ENCODE results near the gene THOC2.
"Not testable (repeated sequence)": the region's sequence is repeated elsewhere in the genome, so short reads cannot be mapped to it uniquely, and the experiment has no call there.

THOC2 gene

DNA sequence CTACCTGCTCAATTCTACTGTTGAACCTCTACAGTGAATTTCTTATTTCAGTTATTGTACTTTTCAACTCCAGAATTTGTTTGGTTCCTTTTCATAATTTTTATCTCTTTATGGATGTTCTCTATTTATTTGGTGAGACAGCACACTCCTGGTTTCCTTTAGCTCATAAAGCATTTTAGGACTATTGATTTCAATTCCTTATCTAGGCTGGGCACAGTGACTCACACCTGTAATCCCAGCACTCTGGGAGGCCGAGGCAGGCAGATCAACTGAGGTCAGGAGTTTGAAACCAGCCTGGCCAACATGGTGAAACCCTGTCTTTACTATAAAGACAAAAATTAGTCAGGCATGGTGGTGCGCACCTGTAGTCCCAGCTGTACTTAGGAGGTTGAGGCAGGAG, 57.7 kb downstream of the THOC2 start:
- in situ Hi-C loops (cut with MboI; ENCODE audit: low sequenced_read_pairs), result no loop called here

DNA sequence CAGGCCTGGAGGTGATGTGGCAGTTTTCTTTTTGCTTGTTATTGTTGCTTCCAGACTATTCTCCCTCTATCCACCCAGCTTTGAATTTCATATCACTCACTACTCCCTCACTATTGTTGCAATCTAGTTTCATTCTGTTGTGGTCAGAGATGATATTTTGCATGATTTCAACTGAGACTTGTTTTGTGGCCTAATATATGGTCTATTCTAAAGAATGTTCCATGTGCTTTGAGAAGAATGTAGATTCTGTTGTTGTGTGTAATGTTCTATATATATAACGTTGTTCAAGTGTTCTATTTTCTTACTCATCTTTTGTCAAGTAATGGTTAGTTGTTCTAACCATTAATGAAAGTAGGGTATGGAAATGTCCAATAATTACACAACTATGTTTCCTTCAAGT, 59.0 kb downstream of the THOC2 start:
- in situ Hi-C loops (cut with MboI; ENCODE audit: low sequenced_read_pairs), result no loop called here

DNA sequence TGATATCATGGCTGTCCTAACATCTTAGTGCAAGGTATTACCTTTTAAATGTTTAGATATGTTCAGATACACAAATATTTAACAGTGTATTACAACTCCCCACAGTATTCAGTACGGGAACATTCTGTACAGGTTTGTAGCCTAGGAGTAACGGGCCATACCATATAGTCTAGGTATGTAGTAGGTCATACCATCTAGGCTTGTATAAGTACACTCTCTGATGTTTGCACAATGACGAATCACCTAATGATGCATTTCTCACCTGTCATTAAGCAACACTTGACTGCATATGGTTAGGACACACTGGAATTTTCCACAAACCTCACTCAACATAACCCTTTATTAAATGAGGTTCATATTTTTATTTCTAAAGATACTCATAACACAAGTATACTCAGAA, 67.7 kb downstream of the THOC2 start:
- in situ Hi-C loops (cut with MboI; ENCODE audit: low sequenced_read_pairs), result no loop called here

DNA sequence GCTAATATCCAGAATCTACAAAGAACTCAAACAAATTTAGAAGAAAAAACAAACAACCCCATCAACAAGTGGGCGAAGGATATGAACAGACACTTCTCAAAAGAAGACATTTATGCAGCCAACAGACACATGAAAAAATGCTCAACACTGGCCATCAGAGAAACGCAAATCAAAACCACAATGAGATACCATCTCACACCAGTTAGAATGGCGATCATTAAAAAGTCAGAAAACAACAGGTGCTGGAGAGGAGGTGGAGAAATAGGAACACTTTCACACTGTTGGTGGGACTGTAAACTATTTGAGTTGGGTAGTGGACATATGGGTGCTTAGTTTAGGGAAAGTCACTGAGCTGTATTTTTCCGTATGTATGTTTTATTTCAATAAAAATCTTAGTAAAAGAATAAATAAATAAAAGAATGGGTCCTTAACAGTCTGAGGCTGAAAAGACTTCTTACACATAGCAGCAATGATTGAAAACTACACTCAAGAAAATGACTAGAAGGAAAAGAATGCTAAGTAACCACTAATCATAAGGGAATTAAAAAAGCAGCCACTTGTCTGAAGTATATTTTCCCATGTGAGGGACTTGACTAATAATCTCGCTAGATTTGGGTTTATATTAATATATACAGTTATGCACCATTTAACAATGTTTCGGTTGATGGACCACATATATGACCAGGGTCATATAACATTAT, 68.2 kb downstream of the THOC2 start:
- in situ Hi-C loops (cut with MboI; ENCODE audit: low sequenced_read_pairs), result not testable (repeated sequence)

DNA sequence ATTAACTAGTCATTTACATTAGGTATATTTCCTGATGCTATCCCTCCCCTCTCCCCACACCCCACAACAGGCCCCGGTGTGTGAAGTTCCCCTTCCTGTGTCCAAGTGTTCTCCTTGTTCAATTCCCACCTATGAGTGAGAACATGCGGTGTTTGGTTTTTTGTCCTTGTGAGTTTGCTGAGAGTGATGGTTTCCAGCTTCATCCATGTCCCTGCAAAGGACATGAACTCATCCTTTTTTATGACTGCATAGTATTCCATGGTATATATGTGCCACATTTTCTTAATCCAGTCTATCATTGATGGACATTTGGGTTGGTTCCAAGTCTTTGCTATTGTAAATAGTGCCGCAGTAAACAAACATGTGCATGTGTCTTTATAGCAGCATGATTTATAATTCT, 69.1 kb downstream of the THOC2 start:
- in situ Hi-C loops (cut with MboI; ENCODE audit: low sequenced_read_pairs), result not testable (repeated sequence)

DNA sequence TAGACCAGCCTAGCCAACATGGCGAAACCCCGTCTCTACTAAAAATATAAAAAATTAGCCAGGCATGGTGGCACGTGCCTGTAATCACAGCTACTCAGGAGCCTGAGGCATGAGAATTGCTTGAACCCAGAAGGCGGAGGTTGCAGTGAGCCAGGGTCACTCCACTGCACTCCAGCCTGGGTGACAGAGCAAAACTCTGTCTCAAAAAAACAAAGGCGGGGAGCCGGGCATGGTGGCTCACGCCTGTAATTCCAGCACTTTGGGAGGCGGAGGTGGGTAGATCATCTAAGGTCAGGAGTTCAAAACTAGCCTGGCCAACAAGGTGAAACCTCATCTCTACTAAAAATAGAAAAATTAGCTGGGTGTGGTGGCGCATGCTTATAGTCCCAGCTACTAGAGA, 76.3 kb downstream of the THOC2 start:
- in situ Hi-C loops (cut with MboI; ENCODE audit: low sequenced_read_pairs), result not testable (repeated sequence)

DNA sequence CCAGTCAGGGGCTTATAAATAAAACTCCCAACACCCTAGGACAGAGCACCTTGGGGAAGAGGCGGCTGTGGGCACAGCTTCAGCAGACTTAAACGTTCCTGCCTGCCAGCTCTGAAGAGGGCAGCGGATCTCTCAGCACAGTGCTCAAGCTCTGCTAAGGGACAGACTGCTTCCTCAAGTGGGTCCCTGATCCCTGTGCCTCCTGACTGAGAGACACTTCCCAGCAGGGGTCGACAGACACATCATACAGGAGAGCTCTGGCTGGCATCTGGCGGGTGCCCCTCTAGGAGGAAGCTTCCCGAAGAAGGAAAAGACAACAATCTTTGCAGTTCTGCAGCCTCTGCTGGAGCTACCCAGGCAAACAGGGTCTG, 84.1 kb downstream of the THOC2 start:
- in situ Hi-C loops (cut with MboI; ENCODE audit: low sequenced_read_pairs), result not testable (repeated sequence)

DNA sequence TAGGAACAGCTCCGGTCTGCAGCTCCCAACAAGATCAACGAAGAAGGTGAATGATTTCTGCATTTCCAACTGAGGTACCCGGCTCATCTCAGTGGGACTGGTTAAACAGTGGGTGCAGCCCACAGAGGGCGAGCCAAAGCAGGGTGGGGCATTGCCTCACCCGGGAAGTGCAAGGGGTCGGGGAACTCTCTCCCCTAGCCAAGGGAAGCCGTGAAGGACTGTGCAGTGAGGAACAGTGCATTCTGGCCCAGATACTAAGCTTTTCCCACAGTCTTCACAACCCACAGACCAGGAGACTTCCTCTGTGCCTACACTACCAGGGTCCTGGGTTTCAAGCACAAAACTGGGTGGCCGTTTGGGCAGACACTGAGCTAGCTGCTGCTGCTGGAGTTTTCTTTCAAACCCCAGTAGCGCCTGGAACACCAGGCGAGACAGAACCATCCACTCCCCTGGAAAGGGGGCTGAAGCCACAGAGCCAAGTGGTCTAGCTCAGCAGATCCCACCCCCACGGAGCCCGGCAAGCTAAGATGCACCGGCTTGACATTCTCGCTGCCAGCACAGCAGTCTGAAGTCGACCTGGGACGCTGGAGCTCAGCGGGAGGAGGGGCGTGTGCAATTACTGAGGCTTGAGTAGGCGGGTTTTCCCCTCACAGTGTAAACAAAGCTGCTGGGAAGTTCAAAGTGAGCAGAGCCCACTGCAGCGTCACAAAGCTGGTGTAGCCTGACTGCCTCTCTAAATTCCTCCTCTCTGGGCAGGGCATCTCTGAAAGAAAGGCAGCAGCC, 84.6 kb downstream of the THOC2 start:
- in situ Hi-C loops (cut with MboI; ENCODE audit: low sequenced_read_pairs), result no loop called here

DNA sequence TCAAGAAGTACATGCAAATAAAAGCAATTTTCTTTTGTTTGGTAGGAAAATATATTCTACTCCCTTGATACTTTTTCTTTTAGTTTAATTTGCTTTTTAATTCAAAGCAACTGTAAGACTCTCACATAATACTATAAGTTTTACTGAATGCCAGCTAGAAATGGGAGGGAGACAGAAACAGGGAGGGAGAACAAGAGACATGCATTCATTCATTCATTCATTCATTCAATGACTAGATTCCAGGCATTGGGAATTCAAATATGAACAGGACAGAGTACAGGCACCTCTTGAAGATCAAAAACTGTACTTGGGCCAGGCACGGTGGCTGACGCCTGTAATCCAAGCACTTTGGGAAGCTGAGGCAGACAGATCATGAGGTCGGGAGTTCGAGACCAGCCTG, 85.6 kb downstream of the THOC2 start:
- in situ Hi-C loops (cut with MboI; ENCODE audit: low sequenced_read_pairs), result no loop called here

DNA sequence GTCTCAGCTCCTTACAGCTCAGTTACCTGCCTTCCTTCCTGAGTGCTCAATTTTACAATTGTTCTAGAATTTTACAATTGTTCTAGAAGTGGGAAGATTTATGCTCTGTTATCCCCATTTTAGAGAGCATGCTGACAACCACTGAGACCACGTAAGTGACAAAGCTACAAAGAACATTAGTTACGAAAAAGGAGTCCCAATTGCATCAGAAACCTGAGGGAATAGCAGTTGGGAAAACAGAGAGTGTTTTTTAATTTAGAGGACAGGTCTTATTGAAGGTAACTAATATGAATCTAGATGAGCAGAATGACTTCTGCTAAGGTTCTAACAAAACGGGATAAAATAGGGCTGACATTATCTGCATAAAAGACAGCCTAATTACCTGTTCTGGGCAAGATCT, 103.3 kb downstream of the THOC2 start:
- in situ Hi-C loops (cut with MboI; ENCODE audit: low sequenced_read_pairs), result no loop called here

DNA sequence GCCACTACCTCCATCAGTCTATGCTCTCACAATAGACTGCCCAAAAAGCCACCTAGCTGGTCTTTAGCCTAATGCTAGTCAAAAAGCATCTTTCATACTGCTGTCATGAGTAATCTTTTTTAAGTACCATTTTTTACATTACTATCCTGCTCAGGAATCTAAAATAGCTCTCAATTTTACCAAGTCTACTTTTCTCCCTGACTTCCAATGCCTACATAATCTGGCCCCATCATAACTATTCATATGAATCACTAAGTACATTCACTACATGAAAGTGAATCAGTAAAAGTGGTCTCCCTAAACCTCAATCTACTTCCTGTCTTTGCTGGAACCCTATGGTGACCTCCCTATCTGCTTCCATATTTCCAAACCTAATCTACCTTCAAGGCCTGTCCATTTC, 105.9 kb downstream of the THOC2 start:
- in situ Hi-C loops (cut with MboI; ENCODE audit: low sequenced_read_pairs), result no loop called here

DNA sequence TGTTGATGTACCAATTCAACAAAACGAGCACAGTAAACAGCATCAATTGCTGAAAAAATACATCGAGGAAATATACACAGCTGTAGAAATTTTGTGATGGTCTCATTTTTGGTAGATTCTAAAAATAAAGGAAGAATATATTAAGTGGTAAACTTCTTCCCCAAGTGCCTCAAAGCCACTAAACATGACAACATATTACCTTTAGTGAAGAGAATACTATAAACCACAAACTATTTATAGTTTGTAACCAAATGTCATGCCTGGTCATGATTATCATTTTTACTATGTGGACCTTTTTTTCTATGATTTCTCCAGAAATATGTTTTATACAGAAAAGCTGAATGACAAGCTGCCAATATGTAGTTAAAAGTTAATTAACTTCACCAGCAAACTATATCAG, 106.9 kb downstream of the THOC2 start:
- in situ Hi-C loops (cut with MboI; ENCODE audit: low sequenced_read_pairs), result no loop called here

DNA sequence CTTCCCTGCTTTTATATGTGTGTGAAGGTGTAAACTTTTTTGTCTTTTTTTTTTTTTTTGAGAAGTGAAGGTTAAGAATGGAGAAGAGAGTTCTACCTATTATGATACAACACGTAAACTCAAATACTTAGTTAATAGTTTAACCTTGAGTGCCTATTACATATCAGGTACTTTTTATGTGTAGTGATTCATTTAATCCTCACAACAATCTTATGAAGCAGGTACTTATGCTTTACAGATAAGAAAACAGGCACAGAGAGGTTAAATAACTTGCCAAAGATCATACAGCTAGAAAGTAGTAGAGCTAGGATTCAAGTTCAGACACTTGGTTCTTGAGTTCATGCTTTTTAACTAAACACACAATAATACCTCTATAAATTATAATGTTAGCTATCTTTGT, 107.4 kb downstream of the THOC2 start:
- in situ Hi-C loops (cut with MboI; ENCODE audit: low sequenced_read_pairs), result no loop called here

DNA sequence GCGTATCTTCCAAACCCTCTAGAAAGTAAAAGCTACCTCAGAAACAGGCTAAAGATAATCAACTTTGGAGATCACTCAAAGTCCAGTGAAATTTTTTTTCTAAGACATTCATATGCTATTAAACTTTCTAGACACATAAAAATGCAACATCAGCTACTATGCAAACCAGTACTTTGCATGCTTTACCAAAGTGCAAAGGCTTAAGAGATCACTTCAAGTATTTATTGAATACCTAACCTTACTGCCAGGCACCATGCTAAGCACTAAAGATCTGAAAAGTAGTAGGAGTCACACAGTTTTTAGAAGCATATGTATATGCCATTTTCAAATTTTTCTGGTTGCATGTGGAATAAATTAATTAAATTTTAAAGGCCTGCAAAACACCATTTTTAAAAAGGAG, 115.8 kb downstream of the THOC2 start:
- in situ Hi-C loops (cut with MboI; ENCODE audit: low sequenced_read_pairs), result no loop called here

DNA sequence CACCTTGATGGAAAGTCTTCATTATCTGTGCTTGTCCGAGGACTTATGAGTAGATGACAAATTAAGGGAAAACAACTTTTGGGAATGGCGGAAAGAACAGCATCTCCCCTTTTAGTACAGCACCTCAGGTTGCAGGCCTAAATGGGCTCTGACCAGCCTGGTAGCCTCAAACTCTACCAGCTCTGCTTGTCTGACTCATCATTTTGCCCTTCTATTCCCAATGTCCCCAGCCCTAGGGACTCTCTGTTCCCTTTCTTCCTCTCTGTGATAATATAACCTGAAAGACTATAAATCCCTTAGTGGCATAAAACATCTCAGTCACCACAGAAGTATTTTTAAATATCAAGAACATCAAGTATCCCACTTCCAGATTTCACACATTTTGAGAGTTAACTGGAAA, 121.9 kb downstream of the THOC2 start:
- in situ Hi-C loops (cut with MboI; ENCODE audit: low sequenced_read_pairs), result no loop called here

DNA sequence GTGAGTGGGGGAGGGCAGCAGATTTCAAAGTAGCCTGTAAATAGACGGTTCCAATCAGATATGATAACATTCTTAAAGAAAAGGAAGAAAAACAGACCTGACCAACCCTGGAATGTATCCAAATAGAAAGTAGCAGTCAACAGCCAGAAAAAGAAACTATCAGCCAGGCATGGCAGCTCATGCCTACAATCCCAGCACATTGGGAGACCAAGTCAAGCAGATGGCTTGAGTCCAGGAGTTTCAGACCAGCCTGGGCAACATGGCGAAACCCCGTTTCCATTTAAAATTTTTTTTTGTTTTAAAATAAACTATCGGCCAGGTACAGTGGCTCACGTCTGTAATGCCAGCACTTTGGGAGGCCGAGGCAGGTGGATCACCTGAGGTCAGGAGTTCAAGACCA, 125.0 kb downstream of the THOC2 start:
- in situ Hi-C loops (cut with MboI; ENCODE audit: low sequenced_read_pairs), result no loop called here

DNA sequence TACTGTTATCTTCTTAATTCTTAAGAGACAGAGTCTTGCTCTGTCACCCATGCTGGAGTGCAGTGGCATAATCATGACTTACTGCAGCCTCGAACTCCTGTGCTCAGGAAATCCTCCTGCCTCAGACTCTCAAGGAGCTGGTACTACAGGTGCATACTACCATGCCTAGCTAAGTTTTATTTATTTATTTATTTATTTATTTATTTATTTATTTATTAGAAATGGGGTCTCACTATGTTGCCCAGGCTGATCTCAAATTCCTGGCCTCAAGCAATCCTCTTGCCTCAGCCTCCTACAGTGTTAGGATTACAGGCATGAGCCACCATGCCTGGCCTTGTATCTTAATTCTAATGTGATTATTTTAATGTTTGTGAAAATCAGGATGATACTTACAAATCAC, 125.6 kb downstream of the THOC2 start:
- in situ Hi-C loops (cut with MboI; ENCODE audit: low sequenced_read_pairs), result no loop called here

DNA sequence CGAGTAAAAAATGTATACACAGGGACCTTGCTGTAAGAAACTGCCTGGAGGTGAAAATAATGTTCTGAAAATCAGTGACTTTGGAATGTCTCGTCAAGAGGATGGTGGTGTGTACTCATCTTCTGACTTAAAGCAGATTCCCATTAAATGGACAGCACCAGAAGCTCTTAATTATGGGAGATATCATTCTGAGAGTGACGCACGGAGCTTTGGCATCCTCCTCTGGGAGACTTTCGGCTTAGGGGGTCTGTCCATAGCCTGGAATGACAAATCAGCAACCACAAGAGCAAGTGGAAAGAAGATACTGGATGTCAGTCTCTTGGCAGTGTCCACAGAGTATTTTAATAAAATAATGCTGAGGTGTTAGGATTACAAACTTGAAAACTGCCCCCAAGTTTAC, 129.4 kb downstream of the THOC2 start:
- in situ Hi-C loops (cut with MboI; ENCODE audit: low sequenced_read_pairs), result no loop called here

DNA sequence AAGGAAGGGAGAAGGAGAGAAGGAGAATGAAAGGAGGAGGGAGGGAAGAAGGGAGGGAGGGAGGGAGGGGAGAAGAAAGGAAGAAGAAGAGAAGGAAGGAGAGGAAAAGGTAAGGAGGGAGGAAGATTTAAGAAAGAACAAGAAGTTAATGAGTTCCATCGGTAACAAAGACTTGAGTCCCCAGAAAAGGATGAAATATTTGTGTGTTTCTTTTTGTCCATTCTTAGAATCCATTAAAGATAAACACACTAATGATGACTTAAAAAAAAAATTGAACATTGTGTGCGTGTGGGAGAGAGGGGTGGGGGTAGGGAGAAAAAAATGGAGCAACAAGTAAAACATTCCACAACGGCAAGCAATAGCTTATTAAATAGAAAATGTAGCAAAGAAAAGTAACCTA, 131.4 kb downstream of the THOC2 start:
- in situ Hi-C loops (cut with MboI; ENCODE audit: low sequenced_read_pairs), result no loop called here

DNA sequence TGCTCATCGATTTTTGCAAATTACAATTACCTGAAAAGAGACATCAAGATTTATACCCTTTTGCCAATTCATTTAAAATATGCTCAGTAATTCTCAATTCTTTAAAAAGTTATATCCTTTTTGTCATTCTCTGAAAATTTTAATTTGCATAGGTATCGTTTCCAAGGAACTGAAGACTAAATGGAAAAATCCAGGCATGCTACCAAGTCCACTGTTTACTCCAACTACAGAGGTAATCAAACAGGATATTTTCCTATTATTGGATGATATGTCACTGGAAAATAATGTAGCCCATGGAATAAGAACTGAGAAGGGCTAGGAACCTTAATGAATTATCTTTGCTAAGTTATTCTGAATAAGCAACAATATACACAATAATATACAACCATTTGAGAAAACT, 132.7 kb downstream of the THOC2 start:
- in situ Hi-C loops (cut with MboI; ENCODE audit: low sequenced_read_pairs), result no loop called here

DNA sequence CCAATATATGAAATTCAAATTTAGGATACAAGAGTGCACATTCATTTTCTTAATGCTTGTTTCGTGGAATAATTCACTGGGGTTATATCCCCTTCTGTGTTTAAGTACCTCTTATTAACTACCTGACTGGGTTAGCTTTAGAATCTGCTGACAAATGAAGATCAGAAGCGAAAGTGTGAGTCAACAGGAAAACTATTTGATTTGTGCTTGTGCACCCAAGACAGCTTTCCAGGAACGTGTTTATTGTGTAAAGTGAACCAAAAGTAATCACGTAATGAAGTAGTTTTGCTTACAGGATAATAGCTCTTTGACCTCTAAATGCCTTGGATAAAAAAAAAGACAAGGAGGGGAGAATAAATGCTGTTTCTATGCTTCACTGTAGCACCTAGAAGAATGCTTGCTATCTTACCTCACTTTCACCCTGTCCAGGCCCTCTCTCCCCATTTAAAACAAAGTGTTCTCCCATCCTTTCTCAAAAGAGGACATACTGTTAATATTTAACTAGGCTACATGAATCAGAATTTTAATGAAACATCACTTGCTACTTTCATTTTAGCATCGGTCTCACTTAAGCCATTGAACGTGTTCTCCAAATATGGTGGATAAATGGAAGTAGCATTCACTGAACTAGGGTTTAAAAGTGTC, 141.9 kb downstream of the THOC2 start:
- in situ Hi-C loops (cut with MboI; ENCODE audit: low sequenced_read_pairs), result no loop called here

DNA sequence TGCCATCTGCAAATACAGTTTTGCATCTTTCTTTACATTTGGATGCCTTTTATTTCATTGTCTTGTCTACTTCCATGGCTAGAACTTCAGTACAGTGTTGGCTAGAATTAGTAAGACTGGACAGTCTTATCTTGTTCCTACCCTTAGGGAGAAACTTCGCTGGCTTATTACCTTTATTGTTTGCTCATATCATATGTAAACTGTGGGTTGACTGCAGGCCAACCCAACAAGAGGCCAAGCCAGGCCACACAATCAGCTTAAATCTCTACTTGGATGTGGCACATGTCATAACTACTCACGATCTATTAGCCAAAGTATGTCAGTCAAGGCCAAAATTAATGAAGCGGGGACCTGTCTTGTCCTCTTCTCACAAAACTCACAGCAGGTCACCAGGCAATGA, 144.1 kb downstream of the THOC2 start:
- in situ Hi-C loops (cut with MboI; ENCODE audit: low sequenced_read_pairs), result no loop called here
